Neural crest cell (in vitro differentiated cells): ENCODE measurements around the gene MTHFD2. TPM values are rescaled to one million over a fixed set of nuclear protein-coding genes. Genes with fewer than 3 reads are reported as not detected.

Experiments
- DNase-seq: peaks from one replicate; pipeline ENCODE4 v3.0.0; 2021; ENCODE audit warnings: low read depth, mixed read lengths, low spot score
- H3K27ac Mint-ChIP-seq: one replicate; pipeline ENCODE4 v1.8.0; 2021; ENCODE audit warnings: mild to moderate bottlenecking, mixed read lengths; ENCODE audit not compliant: unreplicated experiment
- H3K27me3 Mint-ChIP-seq: 2 replicates; pipeline ENCODE4 v1.8.0; 2021; ENCODE audit warnings: low read depth, mild to moderate bottlenecking, mixed read lengths
- H3K36me3 Mint-ChIP-seq: 2 replicates; pipeline ENCODE4 v1.8.0; 2021; ENCODE audit warnings: low read depth, mild to moderate bottlenecking, mixed read lengths
- H3K4me1 Mint-ChIP-seq: 2 replicates; pipeline ENCODE4 v1.8.0; 2021; ENCODE audit warnings: mixed read lengths
- H3K4me3 Mint-ChIP-seq: one replicate; pipeline ENCODE4 v1.8.0; 2021; ENCODE audit warnings: mild to moderate bottlenecking, mixed read lengths
- H3K9me3 Mint-ChIP-seq: 2 replicates; pipeline ENCODE4 v1.8.0; 2021; ENCODE audit warnings: mixed read lengths
- CTCF ChIP-seq: fragments of 200-600 bp; sonication (generic); conservative IDR thresholded peaks from 2 replicates; pipeline ENCODE4 v1.5.0; 2021; ENCODE audit warnings: antibody characterized with exemption, mild to moderate bottlenecking
- total RNA-seq: library from RNA; stranded (reverse); gene quantifications from 2 replicates; pipeline ENCODE4 v1.2.1, GENCODE V29; 2021

Gene MTHFD2
- total RNA-seq, 1 donor from 2014 or later, result 101 TPM

GRCh38 chr2:74264281-74264680 lies 65.9 kb downstream of the MTHFD2 start:
- no peaks in the 10 kb centered on the region for H3K36me3 Mint-ChIP-seq
- no peaks in the 10 kb centered on the region for H3K9me3 Mint-ChIP-seq
- DNase-seq, result no peak
- H3K4me1 Mint-ChIP-seq, result peaks cover 9% of the 10 kb centered on the region
- H3K27ac Mint-ChIP-seq, result no peak overlapping the region
- H3K27me3 Mint-ChIP-seq, result peaks cover 4% of the 10 kb centered on the region
- no peak overlapping the region for H3K4me3 Mint-ChIP-seq
- TF ChIP-seq CTCF, result no peak

- peak; percentile 52 for TF ChIP-seq CTCF
- peaks cover 8% of the 10 kb centered on the region for H3K27me3 Mint-ChIP-seq
- no peak overlapping the region for H3K27ac Mint-ChIP-seq
- no peak overlapping the region for H3K4me3 Mint-ChIP-seq
- no peak for DNase-seq
- H3K36me3 Mint-ChIP-seq, result no peaks in the 10 kb centered on the region
- no peaks in the 10 kb centered on the region for H3K4me1 Mint-ChIP-seq
- H3K9me3 Mint-ChIP-seq, result no peaks in the 10 kb centered on the region
Observed at GRCh38 chr2:74267068-74267467, 68.7 kb downstream of the MTHFD2 start.

Other genes with a start within 250 kb of the MTHFD2 start
- 30.2 and 30.3 TPM in 2 replicates for gene TET3, start 213.7 kb upstream of the MTHFD2 start, total RNA-seq
- 29.3 and 36.9 TPM in 2 replicates for gene BOLA3, start 50.7 kb upstream of the MTHFD2 start, total RNA-seq
- 93.5 and 94.6 TPM in 2 replicates for gene MOB1A, start 19.7 kb upstream of the MTHFD2 start, total RNA-seq
- gene SLC4A5, start 144.8 kb downstream of the MTHFD2 start, total RNA-seq, result 1.3 and 3.0 TPM in 2 replicates
- gene DCTN1, start 181.7 kb downstream of the MTHFD2 start, total RNA-seq, result 198 and 202 TPM in 2 replicates
- gene C2orf81, start 223.0 kb downstream of the MTHFD2 start, total RNA-seq, result 7.3 and 7.9 TPM in 2 replicates
- gene WDR54, start 223.1 kb downstream of the MTHFD2 start, total RNA-seq, result 56.9 and 57.8 TPM in 2 replicates
- gene RTKN, start 243.3 kb downstream of the MTHFD2 start, total RNA-seq, result 61.2 and 62.0 TPM in 2 replicates